IPS-18c (cell line): Measurements from ENCODE around the gene PARL.
"Not testable (repeated sequence)": the region's sequence is repeated elsewhere in the genome, so short reads cannot be mapped to it uniquely, and the experiment has no call there.

ENCODE experiments used
- H3K4me3 ChIP-seq: 2 replicates; pipeline ENCODE4 v1.7.0; 2013; ENCODE audit warnings: low read depth, mild to moderate bottlenecking, low read length, moderate library complexity; ENCODE audit not compliant: insufficient read depth
- H3K9me3 ChIP-seq: one replicate; pipeline ENCODE4 v1.6.1; 2013; ENCODE audit warnings: mild to moderate bottlenecking, low read length, moderate library complexity; ENCODE audit not compliant: control insufficient read depth, insufficient read depth

PARL gene

GRCh38 chr3:183878071-183878470 lies 6.6 kb downstream of the PARL start:
- Histone ChIP-seq H3K9me3 (no peaks in the 10 kb centered on the region), H3K4me3 (no peak overlapping the region)

GRCh38 chr3:183877227-183877626 lies 7.5 kb downstream of the PARL start:
- H3K4me3 ChIP-seq, H3K9me3 ChIP-seq: not testable (repeated sequence)

- H3K4me3 ChIP-seq = no peak overlapping the region
These were observed 9.3 kb downstream of the PARL start for GRCh38 chr3:183875411-183875810.

GRCh38 chr3:183873914-183874313 lies 10.8 kb downstream of the PARL start:
- Histone ChIP-seq H3K4me3 (no peak overlapping the region), H3K9me3 (no peaks in the 10 kb centered on the region)

More at GRCh38 chr3:183875411-183875810, 9.3 kb downstream of the PARL start:
- no peaks in the 10 kb centered on the region for H3K9me3 ChIP-seq

GRCh38 chr3:183871541-183871940 lies 13.1 kb downstream of the PARL start:
- H3K9me3 ChIP-seq = peaks cover 2% of the 10 kb centered on the region
- no peak overlapping the region for H3K4me3 ChIP-seq

- Histone ChIP-seq H3K4me3 (no peak overlapping the region), H3K9me3 (peaks cover 2% of the 10 kb centered on the region)
These were observed 14.1 kb downstream of the PARL start for GRCh38 chr3:183870563-183870962.

GRCh38 chr3:183868796-183869195 lies 15.9 kb downstream of the PARL start:
- Histone ChIP-seq H3K4me3 (no peak overlapping the region), H3K9me3 (peaks cover 2% of the 10 kb centered on the region)

- no peak overlapping the region for H3K4me3 ChIP-seq
- H3K9me3 ChIP-seq = peaks cover 2% of the 10 kb centered on the region
These were observed 22.1 kb downstream of the PARL start for GRCh38 chr3:183862610-183863009.

- no peaks in the 10 kb centered on the region for H3K9me3 ChIP-seq
- H3K4me3 ChIP-seq = no peak overlapping the region
These were observed 26.8 kb downstream of the PARL start for GRCh38 chr3:183857863-183858262.

- H3K4me3 ChIP-seq = no peak overlapping the region
- H3K9me3 ChIP-seq = no peaks in the 10 kb centered on the region
These were observed 30.2 kb downstream of the PARL start for GRCh38 chr3:183854318-183855035.

GRCh38 chr3:183845608-183846288 lies 38.9 kb downstream of the PARL start:
- Histone ChIP-seq H3K4me3 (no peak overlapping the region), H3K9me3 (no peaks in the 10 kb centered on the region)

GRCh38 chr3:183845090-183845489 lies 39.6 kb downstream of the PARL start:
- H3K4me3 ChIP-seq = no peak overlapping the region

GRCh38 chr3:183844606-183845005 lies 40.1 kb downstream of the PARL start:
- H3K9me3 ChIP-seq = no peaks in the 10 kb centered on the region
- H3K4me3 ChIP-seq = no peak overlapping the region

More at GRCh38 chr3:183845090-183845489, 39.6 kb downstream of the PARL start:
- H3K9me3 ChIP-seq = no peaks in the 10 kb centered on the region

GRCh38 chr3:183839751-183840150 lies 44.9 kb downstream of the PARL start:
- Histone ChIP-seq H3K9me3 (peaks cover 2% of the 10 kb centered on the region), H3K4me3 (no peak overlapping the region)

- H3K9me3 ChIP-seq = peaks cover 2% of the 10 kb centered on the region
- no peak overlapping the region for H3K4me3 ChIP-seq
These were observed 46.8 kb downstream of the PARL start for GRCh38 chr3:183837894-183838293.

- Histone ChIP-seq H3K4me3 (no peak overlapping the region), H3K9me3 (peaks cover 2% of the 10 kb centered on the region)
These were observed 47.3 kb downstream of the PARL start for GRCh38 chr3:183837390-183837789.

GRCh38 chr3:183833516-183833915 lies 51.2 kb downstream of the PARL start:
- H3K9me3 ChIP-seq = peaks cover 2% of the 10 kb centered on the region
- H3K4me3 ChIP-seq = no peak overlapping the region

- Histone ChIP-seq H3K4me3 (no peak overlapping the region), H3K9me3 (peaks cover 2% of the 10 kb centered on the region)
These were observed 54.5 kb downstream of the PARL start for GRCh38 chr3:183830187-183830586.
